Astrocyte (in vitro differentiated cells and primary cell): ENCODE data around the gene TMEM40. TPM values are rescaled to one million over a fixed set of nuclear protein-coding genes. Genes with fewer than 3 reads are reported as not detected.

Experiments
- DNase-seq: peaks from one replicate; pipeline ENCODE4 v3.0.0-alpha.2; 2010; ENCODE audit warnings: low read depth
- FAIRE-seq: peaks from 2 replicates; lab custom pipeline; 2011; peaks lifted over from hg19 to GRCh38; lab: Jason Lieb, UNC
- H2AFZ ChIP-seq: 2 replicates; pipeline ENCODE4 v1.6.0; 2012; ENCODE audit warnings: low read depth, low read length, inconsistent platforms
- H3K27ac ChIP-seq: 2 replicates; pipeline ENCODE4 v1.5.1; 2011; ENCODE audit warnings: low read depth, low read length, inconsistent platforms
- H3K27me3 ChIP-seq: 2 replicates; pipeline ENCODE4 v1.6.0; 2011; ENCODE audit warnings: low read length, inconsistent platforms; ENCODE audit not compliant: insufficient read depth
- H3K36me3 ChIP-seq: 2 replicates; pipeline ENCODE4 v1.5.1; 2011; ENCODE audit warnings: low read length, inconsistent platforms; ENCODE audit not compliant: insufficient read depth
- H3K4me1 ChIP-seq: 2 replicates; pipeline ENCODE4 v1.5.1; 2011; ENCODE audit warnings: low read length, inconsistent platforms; ENCODE audit not compliant: insufficient read depth
- H3K4me2 ChIP-seq: 2 replicates; pipeline ENCODE4 v1.6.0; 2012; ENCODE audit warnings: low read length, inconsistent platforms
- H3K4me3 ChIP-seq: 2 replicates; pipeline ENCODE4 v1.5.1; 2011; ENCODE audit warnings: low read depth, mild to moderate bottlenecking, low read length, inconsistent platforms; ENCODE audit not compliant: insufficient read depth
- H3K79me2 ChIP-seq: 2 replicates; pipeline ENCODE4 v1.6.0; 2012; ENCODE audit warnings: mild to moderate bottlenecking, low read length, inconsistent platforms; ENCODE audit not compliant: insufficient read depth
- H3K9ac ChIP-seq: 2 replicates; pipeline ENCODE4 v1.6.0; 2012; ENCODE audit warnings: mild to moderate bottlenecking, low read length, inconsistent platforms
- H3K9me3 ChIP-seq: 2 replicates; pipeline ENCODE4 v1.5.1; 2012; ENCODE audit warnings: low read depth, mild to moderate bottlenecking, low read length, inconsistent platforms; ENCODE audit not compliant: insufficient read depth
- H4K20me1 ChIP-seq: 2 replicates; pipeline ENCODE4 v1.6.0; 2012; ENCODE audit warnings: low read length, inconsistent platforms; ENCODE audit not compliant: insufficient read depth
- H3K27ac Mint-ChIP-seq: one replicate; pipeline ENCODE4 v1.8.0; 2021; ENCODE audit warnings: mild to moderate bottlenecking, mixed read lengths; ENCODE audit not compliant: unreplicated experiment
- H3K27me3 Mint-ChIP-seq: one replicate; pipeline ENCODE4 v1.8.0; 2021; ENCODE audit warnings: low read depth, mixed read lengths; ENCODE audit not compliant: unreplicated experiment
- H3K36me3 Mint-ChIP-seq: one replicate; pipeline ENCODE4 v1.8.0; 2021; ENCODE audit warnings: low read depth, mixed read lengths; ENCODE audit not compliant: unreplicated experiment
- H3K4me1 Mint-ChIP-seq: one replicate; pipeline ENCODE4 v1.8.0; 2021; ENCODE audit warnings: low read depth, mixed read lengths; ENCODE audit not compliant: unreplicated experiment
- H3K4me3 Mint-ChIP-seq: one replicate; pipeline ENCODE4 v1.8.0; 2021; ENCODE audit warnings: mild to moderate bottlenecking, moderate library complexity, mixed read lengths; ENCODE audit not compliant: unreplicated experiment
- H3K9me3 Mint-ChIP-seq: one replicate; pipeline ENCODE4 v1.8.0; 2021; ENCODE audit warnings: mild to moderate bottlenecking, mixed read lengths; ENCODE audit not compliant: unreplicated experiment
- CTCF ChIP-seq: IDR thresholded peaks from 2 replicates; pipeline ENCODE4 v1.5.1; 2011; ENCODE audit warnings: low read depth, mild to moderate bottlenecking, inconsistent platforms, low read length, moderate library complexity; ENCODE audit not compliant: insufficient read depth
- EZH2 ChIP-seq: IDR thresholded peaks from 2 replicates; pipeline ENCODE4 v1.6.1; 2012; ENCODE audit warnings: mild to moderate bottlenecking, low read length, inconsistent platforms; ENCODE audit not compliant: insufficient read depth
- total RNA-seq: library from RNA; stranded (reverse); gene quantifications from 2 replicates; pipeline ENCODE4 v1.2.1, GENCODE V29; 2021

TMEM40 gene
- total RNA-seq, 1 donor from 2014 or later = 2.0 TPM

- no peak overlapping the region for H2AFZ ChIP-seq
- H3K9ac ChIP-seq = no peak overlapping the region
- no peaks in the 10 kb centered on the region for H3K36me3 ChIP-seq
- no peaks in the 10 kb centered on the region for H3K36me3 Mint-ChIP-seq
- DNase-seq (no peak), FAIRE-seq (no peak)
- TF ChIP-seq CTCF = no peak
- TF ChIP-seq EZH2 = no peak
- H3K4me2 ChIP-seq = no peak overlapping the region
- H3K79me2 ChIP-seq = no peaks in the 10 kb centered on the region
- no peak overlapping the region for H3K27ac ChIP-seq
- H4K20me1 ChIP-seq = no peaks in the 10 kb centered on the region
- peaks cover 2% of the 10 kb centered on the region for H3K9me3 Mint-ChIP-seq
- no peak overlapping the region for H3K4me3 Mint-ChIP-seq
- peaks cover 2% of the 10 kb centered on the region for H3K4me1 ChIP-seq
- no peaks in the 10 kb centered on the region for H3K9me3 ChIP-seq
- peaks cover 10% of the 10 kb centered on the region for H3K27me3 Mint-ChIP-seq
- no peak overlapping the region for H3K4me3 ChIP-seq
- no peaks in the 10 kb centered on the region for H3K27me3 ChIP-seq
- no peaks in the 10 kb centered on the region for H3K4me1 Mint-ChIP-seq
- no peak overlapping the region for H3K27ac Mint-ChIP-seq
Observed at GRCh38 chr3:12686096-12686495, 73.0 kb downstream of the TMEM40 start.

Other genes starting within 250 kb of the TMEM40 start
- 0.25 TPM in 1 of 2 replicates, not detected in the other for gene MKRN2OS, start 213.8 kb downstream of the TMEM40 start, total RNA-seq
- gene MKRN2, start 202.2 kb downstream of the TMEM40 start, total RNA-seq = 36.7 and 38.2 TPM in 2 replicates
- gene RAF1, start 95.1 kb downstream of the TMEM40 start, total RNA-seq = 74.4 and 80.9 TPM in 2 replicates
- 3.8 and 4.6 TPM in 2 replicates for gene CAND2, start 37.4 kb upstream of the TMEM40 start, total RNA-seq
- gene RPL32, start 82.3 kb upstream of the TMEM40 start, total RNA-seq = 1,349 and 1,479 TPM in 2 replicates